ENCODE data around the gene COX6B2.

Gene COX6B2

GRCh38 chr19:55391702-55392615, 37.4 kb upstream of the COX6B2 start:
- H3K27ac ChIP-seq: peak overlapping the region; percentile 98
- TF ChIP-seq ZFX (IDR thresholded peaks at IDR 0.05; ENCODE audit: borderline replicate concordance): no peak
- TF ChIP-seq CTCF (IDR thresholded peaks at IDR 0.05): no peak

GRCh38 chr19:55391191-55391670, 36.7 kb upstream of the COX6B2 start:
- peak overlapping the region; percentile 98 for H3K27ac ChIP-seq
- TF ChIP-seq CTCF (IDR thresholded peaks at IDR 0.05) (no peak), ZFX (IDR thresholded peaks at IDR 0.05; ENCODE audit: borderline replicate concordance) (no peak)

- H3K27ac ChIP-seq: peak overlapping the region; percentile 98
- TF ChIP-seq ZFX (IDR thresholded peaks at IDR 0.05; ENCODE audit: borderline replicate concordance): no peak
- TF ChIP-seq CTCF (IDR thresholded peaks at IDR 0.05): no peak
These were observed 36.0 kb upstream of the COX6B2 start for GRCh38 chr19:55390461-55390880.

GRCh38 chr19:55389386-55390317, 35.1 kb upstream of the COX6B2 start:
- no peak for TF ChIP-seq ZFX (IDR thresholded peaks at IDR 0.05; ENCODE audit: borderline replicate concordance)
- TF ChIP-seq CTCF (IDR thresholded peaks at IDR 0.05): no peak
- peak overlapping the region; percentile 98 for H3K27ac ChIP-seq

DNA sequence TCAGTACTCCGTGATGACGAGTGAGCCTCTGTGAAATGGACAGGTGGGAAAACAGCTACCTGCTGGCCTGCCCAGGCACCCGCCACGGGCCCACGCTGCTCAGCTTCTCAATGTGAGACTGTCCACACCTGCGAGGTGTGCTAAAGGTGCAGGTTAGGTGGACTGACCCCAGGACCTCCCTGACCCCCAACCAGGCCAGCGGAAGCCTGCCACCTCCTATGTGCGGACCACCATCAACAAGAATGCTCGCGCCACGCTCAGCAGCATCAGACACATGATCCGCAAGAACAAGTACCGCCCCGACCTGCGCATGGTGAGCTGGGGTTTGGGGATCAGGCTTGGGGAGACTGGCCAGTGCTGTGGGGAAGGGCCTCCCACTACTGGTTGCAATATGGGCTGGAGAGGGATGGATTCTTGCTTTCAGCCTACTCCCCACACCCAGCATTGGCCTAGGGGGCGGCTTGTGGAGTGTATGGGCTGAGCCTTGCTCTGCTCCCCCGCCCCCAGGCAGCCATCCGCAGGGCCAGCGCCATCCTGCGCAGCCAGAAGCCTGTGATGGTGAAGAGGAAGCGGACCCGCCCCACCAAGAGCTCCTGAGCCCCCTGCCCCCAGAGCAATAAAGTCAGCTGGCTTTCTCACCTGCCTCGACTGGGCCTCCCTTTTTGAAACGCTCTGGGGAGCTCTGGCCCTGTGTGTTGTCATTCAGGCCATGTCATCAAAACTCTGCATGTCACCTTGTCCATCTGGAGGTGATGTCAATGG, 33.4 kb upstream of the COX6B2 start:
- TF ChIP-seq CTCF (IDR thresholded peaks at IDR 0.05): no peak
- no peak for TF ChIP-seq ZFX (IDR thresholded peaks at IDR 0.05; ENCODE audit: borderline replicate concordance)
- peak overlapping the region; percentile 98 for H3K27ac ChIP-seq

- H3K27ac ChIP-seq: peak overlapping the region; percentile 98
- no peak for TF ChIP-seq ZFX (IDR thresholded peaks at IDR 0.05; ENCODE audit: borderline replicate concordance)
- no peak for TF ChIP-seq CTCF (IDR thresholded peaks at IDR 0.05)
These were observed 32.0 kb upstream of the COX6B2 start for GRCh38 chr19:55386493-55386971.

All from 22Rv1 (cell line).